ENCODE data around the gene LELP1.
"Not testable (repeated sequence)": the region's sequence is repeated elsewhere in the genome, so short reads cannot be mapped to it uniquely, and the experiment has no call there.

LELP1 gene

DNA sequence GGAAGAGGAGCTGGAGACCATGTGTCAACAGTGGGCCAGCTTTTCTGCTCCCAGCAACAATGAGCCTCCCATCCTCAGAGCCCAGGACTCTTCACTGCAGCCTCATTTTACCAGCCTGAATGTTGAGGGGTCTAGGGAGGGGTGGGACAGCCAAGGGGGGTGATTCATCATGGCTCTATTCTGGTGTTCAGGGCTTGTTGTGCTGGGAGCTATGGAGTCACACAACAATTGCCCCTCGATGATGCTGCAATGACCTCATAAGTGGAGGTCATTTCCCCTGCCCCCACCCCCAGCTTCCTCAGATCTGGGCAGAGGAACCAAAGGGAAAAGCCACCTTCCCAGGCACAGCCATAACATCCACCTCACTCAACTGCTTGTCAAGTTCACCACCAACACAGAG is at the start of gene LELP1:
Gene LELP1, plus strand, starts transcription at position 301 of the 400 bp plus-strand sequence. CDS start 1,278 bp downstream, outside the sequence.
- no peak for DNase-seq

DNA sequence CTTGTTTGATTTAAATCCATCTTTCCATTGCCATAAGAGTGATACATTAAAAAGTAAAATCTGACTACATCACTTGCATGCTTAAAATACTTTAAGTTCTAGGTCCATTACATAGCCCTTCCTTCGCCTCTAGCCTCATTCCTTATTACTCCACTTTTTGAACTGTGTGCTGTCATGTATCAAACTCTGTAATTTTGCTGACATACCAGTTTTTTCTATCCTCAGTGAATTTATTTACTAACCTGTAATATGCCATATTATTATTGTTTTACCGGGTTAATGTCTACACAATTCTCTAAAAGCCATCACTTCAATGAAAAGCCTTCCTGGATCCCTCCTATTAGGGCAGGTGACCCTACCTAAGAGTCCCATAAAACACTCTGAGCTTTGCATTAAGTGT is 47.7 kb upstream of the LELP1 start:
- no peak for DNase-seq

DNA sequence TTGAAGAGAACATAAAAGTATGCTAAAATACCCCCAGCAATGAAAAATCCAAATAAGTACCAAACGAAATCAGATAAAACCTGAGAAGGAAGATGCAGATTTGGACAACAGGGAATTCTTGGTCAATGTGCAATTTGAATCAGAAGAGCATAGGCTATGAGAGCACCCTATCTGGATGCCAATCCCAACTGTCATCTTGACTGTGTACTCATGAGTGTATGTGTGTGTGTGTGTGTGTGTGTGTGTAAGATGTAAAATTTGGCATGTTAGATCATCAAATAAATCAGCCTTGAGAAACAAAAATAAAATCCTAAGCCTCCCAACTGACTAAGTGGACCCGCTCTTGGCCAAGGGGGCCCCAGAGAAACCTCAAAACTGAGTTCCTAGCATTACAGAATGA is 34.5 kb upstream of the LELP1 start:
- DNase-seq, result no peak

DNA sequence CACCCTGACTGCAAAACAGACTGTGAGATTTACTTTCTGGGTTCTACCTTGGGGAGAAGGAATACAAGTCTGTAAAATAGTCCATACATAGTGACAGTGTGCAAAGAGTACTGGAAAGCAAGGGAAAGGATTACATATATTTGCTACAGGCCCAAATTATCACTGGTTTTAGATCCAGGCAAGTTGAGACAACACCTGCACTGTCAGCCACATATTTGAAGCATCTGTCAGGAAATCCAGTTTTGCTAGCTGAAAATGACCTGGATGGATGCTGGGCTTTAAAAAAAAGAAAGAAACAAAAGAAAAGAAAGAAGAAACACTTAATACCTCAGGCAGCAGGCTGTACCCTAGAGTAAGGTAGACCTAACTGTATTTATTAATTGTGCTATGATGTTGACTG is 28.6 kb upstream of the LELP1 start:
- no peak for DNase-seq

DNA sequence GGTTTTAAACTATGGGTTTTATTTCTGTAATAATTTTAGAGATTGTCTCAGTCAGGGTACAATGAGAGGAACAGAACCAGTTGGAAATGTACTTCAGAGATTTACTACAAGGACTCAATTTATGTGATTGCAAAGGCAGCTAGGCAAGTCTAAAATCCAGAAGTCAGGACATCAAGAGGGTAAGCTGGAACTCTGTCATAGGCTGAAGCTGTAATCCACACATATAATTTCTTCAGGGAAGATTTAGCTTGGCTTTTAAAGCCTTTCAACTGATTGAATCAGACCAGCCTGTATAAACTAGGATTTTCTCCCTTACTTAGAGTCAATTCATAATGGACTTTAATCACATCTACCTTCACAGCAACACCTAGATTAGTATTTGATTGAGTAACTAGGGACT is 24.3 kb upstream of the LELP1 start:
- DNase-seq, result no peak

DNA sequence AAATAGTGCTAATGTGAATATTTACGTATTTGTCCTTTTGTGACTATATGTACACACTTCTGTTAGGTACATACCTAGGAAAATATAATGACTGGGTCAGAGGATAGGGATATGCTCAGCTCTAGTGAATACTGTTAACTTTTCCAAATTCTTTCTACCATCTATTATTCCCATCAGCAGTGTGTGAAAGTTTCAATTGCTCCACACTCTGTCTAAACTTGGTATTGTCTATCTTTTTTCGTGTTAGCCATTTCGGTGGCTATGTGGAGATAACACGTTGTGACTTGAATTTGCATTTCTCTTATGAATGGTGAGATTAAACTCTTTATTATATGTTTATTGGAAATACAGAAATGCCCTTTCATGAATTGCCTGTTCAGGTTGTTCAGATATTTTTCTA is 22.7 kb upstream of the LELP1 start:
- DNase-seq, result no peak

DNA sequence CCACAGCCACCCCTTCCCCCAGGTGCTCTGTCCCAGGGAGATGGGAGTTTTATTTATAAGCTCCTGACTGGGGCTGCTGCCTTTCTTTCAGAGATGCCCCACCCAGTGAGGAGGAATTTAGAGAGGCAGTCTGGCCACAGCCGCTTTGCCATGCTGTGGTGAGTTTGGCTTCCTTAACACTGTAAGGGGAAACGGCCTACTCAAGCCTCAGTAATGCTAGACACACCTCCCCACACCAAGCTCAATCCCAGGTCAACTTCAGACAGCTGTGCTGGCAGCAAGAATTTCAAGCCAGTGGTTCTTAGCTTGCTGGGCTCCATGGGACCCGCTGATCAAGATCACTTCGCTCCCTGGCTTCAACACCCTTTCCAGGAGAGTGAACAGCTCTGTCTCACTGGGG is 14.9 kb upstream of the LELP1 start:
- DNase-seq, result not testable (repeated sequence)

DNA sequence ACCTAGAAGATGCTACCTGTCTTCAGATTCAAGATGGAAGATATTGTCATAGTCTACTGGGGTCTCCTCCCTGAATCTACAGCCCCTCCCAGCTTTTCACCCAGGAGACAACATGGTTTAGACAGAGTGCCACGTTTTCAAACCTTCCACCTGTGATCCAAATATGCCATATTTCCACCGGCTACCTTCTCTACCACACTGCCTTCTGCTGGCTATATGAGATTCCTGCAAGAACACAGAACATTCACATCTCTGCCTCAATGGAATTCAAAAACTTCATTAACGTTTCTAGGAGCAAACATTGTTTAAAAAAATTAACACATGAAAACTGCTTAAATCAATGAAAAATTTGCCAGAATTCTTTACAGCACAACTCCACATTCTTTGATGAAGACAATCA is 12.9 kb upstream of the LELP1 start:
- DNase-seq, result no peak

DNA sequence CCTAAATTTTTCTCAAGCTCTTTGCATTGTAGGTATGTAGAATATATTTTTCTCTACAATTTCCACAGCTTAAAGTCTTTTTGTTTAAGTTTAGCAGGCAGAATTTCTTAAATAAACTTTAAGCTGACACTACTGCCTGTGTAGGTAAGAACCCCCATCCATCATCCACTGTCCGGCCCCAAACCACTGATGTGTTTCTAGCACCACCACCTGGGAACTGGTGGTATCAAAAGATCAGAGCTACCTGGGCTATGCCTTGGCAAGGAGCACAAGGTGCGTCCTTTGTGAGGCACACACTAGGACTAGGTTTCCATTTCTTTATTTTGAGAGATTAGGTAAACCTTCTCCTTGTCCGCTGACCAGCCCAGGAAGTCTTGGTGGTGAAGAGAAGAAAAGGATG is 10.5 kb upstream of the LELP1 start:
- no peak for DNase-seq

DNA sequence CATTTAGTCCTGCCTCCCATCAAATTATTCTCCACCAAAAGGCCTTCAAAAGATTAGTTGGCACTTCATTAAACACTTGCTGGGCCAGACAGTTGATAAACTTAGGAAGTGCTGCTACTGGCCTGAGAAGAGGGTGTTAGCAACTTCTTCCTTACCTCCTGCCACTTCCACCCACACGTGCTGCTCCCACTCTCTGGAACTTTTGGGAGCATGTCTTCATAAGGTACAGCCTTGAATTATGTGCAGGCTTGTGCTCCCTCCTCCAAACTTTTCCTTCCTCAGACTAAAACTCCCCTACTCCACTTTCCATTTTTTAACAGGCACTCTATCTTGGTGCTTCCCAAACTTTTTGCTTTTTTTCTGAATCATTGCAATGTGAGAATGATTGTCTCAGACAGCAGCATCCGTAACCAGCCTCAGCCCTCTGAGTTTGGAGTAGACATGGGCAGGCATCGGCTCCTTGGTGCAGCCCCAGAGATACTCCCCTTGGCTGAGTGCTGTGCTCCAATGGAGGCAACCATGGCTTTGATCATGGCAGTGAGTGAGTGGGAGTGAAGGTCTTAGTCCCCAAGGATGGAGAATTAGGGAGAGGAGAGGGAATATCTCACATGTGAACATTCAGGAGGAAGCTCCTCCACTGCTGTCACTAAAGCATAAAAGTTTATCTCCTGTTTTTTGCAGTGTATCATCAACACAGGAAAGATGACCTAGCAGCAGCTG is 8.7 kb upstream of the LELP1 start:
- DNase-seq, result no peak

DNA sequence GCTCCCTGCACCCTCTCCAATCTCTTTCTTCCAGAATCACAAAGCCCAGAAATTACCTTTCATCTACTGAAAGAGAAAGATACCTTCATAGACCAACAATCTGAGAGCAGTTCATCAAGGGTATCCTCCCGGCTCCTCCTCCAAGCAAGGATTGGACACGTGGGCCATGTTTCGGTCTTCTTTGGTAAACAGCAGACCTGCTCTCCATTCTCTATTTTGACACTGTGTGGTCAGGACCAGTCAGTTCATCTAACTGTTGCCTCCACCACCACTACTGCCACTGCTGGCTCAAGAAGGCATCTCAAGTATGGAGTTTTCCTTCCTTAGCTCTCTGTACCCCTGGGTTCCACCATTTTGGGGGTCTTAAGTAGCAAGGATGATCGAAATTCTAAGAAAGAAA is 8.0 kb upstream of the LELP1 start:
- no peak for DNase-seq

DNA sequence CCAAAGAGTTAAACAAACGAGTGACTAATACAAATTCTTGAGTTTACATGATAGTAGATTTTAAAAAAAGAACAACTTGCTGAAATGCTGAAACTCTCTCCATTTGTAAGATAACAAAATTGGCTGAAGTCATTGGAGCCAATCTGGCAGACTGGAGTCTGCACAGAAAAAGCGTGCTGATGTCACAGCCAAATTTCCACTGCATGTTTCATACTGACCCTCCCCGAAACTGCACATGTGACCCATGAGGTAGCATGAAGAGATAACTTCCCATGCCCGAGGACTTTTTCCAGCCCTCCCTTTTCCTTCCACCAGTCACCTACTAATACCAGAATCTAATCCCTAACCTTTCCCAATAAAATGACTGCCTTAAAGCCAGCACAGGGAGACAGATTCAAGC is 1.2 kb upstream of the LELP1 start:
- no peak for DNase-seq

DNA sequence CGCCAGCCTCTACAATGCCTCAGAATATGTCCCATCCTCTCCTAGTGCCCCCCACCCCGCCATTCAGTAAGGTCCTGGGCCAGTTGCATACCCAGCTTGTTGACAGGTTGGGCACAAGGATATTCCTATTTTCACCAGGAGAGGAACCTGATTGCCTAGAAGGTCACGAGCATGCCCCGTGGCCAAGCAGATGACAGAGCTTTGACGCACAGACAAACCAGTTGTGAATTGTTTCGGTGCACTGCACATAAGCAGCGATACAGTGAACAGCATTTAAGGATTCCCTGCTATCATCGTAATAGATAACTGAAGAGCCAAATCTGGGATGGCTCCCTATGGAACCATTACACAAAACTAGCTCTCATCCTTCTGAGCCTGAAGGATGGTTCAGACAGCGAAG is 3.4 kb downstream of the LELP1 start:
- no peak for DNase-seq

DNA sequence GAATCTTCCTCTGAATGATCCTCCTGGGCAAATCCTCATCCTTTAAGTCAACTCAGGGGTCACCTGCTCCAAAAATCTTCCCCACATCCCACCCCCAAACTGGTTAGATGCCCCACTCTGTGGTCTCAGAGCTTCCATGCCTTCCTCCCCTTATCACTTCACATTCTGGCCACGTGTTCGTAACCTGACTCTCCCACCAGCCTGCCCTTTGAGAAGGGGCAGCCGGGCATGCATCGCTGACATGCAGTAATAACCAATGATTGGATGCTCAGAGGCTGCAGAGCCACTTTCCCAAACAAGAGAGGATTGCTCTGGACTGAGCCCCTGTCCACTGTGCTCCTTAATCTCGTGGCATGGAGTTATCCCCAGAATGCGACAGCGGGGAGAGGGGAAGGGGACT is 7.0 kb downstream of the LELP1 start:
- no peak for DNase-seq

DNA sequence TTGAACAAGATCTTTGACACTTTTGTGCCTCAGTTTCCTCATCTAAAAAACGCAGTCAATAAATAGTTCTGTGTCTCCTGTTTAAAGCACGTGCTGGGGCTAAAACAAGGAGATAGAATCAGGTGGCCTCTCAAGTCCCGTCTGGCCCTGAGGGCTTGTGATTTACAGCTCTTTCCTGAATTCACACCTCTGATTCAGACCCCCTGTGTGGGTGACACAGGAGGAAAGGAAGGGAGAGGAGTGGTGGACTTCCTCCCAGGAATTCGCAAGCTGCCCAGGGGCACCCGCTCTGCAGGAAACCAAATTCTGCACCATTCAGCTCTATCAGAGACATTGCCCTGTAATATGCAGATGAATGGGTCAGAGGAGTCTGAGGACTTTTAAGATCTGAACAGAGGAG is 9.0 kb downstream of the LELP1 start:
- no peak for DNase-seq

DNA sequence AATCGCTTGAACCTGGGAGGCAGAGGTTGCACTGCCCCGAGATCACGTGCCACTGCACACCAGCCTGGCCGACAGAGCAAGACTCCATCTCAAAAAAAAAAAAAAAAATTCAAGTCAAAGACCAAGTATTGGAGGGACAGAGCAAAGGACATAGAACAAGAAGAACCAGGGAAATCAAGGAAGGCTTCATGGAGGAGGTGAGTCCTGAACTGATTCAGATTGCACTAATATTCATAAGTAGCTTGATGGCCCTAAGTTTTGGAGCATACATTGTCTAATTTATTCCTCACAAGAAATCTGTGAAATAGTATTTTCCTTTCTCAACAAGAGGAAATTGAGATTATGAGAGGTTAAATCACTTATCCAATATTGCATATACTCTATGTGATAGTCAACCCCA is 10.3 kb downstream of the LELP1 start:
- DNase-seq, result no peak

DNA sequence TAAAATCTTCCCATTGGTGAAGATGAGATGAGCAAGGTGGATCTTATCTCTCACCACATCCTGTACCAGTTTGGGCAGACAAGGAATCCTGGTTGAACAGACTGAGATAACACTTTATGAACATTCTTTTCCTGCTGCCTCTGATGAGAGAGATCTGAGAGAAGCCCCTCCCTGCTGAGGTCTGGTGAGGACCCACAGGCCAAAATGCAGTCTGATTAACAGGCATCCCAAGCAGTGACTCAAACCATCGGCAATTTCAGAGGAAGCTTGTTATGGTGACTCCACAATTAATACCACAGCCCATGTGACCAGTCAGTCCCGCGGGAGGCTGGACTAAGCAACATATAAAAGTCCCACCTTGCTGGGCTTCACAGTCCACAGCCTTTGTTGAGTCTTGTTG is 14.0 kb downstream of the LELP1 start, which contains the start of gene PRR9:
Gene PRR9, plus strand, starts transcription at position 373 of the 400 bp plus-strand sequence. CDS start 561 bp downstream, outside the sequence.
- DNase-seq, result no peak

DNA sequence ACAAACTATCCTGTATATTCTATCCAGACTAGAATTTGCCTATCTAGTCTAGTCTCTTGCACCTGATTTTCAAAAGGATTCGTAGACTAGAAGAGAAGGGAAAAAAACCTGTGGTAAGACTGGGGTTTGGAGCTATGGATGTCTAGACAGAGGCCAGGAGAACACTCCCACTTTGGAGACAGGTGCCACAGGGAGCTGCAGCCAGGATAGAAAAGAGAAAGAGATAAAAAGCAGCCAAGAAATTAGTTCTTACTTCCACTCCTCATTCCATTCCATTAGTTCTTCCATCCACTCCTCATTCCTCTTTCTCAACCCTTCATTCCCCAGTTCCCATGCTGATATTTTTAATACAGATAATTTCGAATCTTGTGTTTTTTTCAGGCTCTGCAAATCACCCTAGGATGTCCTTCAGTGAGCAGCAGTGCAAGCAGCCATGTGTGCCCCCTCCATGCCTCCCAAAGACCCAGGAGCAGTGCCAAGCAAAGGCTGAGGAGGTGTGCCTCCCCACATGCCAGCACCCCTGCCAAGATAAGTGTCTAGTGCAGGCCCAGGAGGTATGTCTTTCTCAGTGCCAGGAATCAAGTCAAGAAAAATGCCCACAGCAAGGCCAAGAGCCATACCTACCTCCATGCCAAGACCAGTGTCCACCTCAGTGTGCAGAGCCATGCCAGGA is 14.7 kb downstream of the LELP1 start:
- DNase-seq, result no peak

DNA sequence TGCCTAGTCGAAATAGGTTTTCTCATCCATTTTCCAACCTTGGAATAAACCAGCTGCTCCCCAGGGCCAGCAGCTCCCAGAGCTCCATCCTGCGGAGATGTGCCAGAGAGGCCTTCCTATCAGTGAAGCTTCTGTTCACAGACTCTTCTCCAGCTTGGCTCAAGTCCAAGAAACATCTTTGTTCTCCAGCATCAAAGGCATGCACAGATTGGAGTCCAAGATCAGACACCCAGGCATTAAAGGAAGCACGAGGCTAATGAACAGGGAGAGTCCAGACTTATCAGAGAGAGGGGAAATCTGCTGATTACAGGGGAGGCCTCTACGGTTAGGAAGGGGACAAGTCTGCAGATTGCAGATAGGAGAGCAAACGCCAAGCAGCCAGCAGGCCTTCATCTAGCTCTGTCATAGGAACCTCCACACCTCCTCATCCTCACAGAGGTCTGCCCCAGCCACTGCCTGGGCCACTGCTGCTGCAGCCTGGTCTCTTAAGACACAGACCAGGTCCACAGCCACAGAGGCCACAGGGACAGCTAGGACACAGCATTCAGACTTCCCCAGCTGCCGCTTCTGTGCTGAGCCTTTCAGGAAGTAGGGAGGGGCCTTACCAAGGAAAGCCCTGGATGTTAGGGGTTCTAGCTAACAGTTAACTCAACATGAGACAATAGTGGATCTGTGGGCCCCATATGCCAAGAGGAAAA is 17.5 kb downstream of the LELP1 start:
- no peak for DNase-seq

DNA sequence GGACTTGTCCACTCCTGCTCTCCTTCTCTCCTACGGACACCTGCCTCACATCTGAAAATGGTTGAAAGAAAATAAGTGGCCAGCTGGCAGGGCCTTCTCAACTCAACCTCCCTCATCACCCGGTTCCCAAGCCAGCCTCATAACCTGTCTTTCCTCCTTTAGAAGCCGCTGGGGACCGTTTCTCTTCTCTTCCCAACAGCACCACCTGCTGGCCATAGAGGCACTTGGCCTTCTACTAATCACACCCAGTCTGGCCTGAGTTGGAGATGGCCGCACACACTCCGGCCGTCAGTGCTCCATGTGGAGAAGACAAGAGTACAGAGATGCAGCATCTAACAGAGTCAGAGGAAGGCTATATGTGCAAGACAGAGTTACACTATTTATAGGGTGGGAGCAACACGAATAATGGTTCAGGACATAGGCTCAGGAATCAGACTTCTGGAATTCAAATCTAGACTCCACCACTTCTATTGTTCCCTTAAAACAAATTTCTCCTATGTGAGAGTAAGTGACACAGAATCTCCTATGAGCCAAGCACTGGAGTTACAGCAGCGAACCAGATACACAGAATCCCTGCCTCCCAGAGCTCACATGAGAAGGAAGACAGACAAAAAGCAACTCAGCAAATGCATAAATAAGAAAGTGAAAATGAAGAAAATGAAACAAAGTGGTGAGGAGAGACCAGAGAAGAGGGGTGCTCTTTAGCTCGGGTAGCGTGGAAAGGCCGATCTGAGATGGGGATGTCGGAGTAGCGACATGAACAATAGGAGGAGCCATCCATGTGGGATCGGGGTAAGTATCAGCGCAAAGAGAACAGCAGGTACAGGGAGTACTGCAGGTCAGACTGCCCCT is 20.0 kb downstream of the LELP1 start:
- DNase-seq, result peak; percentile 72 to 76

DNA sequence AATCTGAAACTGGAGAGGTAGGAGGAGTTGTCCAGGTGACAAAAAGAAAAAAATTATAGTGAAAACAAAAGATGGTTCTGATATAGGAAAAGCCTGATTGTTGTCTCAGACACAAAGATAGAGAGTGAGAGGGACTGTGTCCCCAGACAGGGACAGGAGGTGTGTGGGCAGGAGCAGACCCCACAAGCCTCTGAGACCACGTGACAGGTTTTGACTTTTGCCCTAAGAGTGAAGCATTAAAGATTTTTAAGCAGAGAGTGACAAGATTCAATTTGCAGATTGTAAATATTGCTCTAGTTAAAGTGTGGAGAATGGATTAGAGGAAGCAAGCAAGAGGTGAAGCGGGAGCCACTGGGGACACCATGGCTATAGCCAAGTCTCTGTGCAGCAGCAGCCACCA is 24.6 kb downstream of the LELP1 start:
- no peak for DNase-seq

DNA sequence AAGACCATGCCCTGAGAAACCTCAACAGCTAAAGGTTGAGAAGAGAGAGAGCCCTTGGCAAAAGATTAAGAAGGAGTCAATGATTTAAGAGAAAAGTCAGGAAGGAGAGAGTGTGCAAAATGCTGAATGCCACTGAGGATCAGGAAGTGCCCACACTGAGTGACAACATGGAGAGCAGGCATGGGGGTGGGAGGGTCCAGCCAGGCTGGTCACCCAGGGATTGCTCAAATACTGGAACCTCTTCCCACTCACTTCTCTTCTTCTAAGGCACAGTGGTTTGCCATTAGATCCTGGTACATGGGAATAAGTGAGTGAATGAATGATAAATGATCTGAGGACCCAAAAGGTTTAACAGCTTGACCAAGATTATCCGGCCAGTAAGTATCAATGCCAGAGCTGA is 25.3 kb downstream of the LELP1 start:
- no peak for DNase-seq

All from activated T-cell treated with anti-CD3 and anti-CD28 coated beads, Interleukin-2, amount 50 U/mL, for 48 hours (primary cell).